Adipocyte (in vitro differentiated cells): Measurements from ENCODE around the gene MRPL28.

Source experiments
- DNase-seq: peaks from one replicate; pipeline ENCODE4 v3.0.0-alpha.2; 2015; ENCODE audit warnings: low read depth
- H3K27me3 ChIP-seq: replicated peaks from 2 replicates; pipeline ENCODE4 v1.7.0; 2013; ENCODE audit warnings: mild to moderate bottlenecking, low read length, moderate library complexity; ENCODE audit not compliant: control insufficient read depth, insufficient read depth
- H3K36me3 ChIP-seq: 2 replicates; pipeline ENCODE4 v1.7.0; 2013; ENCODE audit warnings: low read length, mild to moderate bottlenecking, moderate library complexity; ENCODE audit not compliant: control insufficient read depth, insufficient read depth, severe bottlenecking
- H3K4me1 ChIP-seq: 2 replicates; pipeline ENCODE4 v1.7.0; 2013; ENCODE audit warnings: mild to moderate bottlenecking, low read length, moderate library complexity; ENCODE audit not compliant: control insufficient read depth, insufficient read depth
- H3K4me3 ChIP-seq: 2 replicates; pipeline ENCODE4 v1.7.0; 2013; ENCODE audit warnings: mild to moderate bottlenecking, low read length, moderate library complexity
- H3K9ac ChIP-seq: 2 replicates; pipeline ENCODE4 v1.7.0; 2013; ENCODE audit warnings: mild to moderate bottlenecking, low read length, moderate library complexity
- H3K9me3 ChIP-seq: 2 replicates; pipeline ENCODE4 v1.7.0; 2013; ENCODE audit warnings: mild to moderate bottlenecking, low read length, moderate library complexity; ENCODE audit not compliant: control insufficient read depth

Gene MRPL28

GRCh38 chr16:361872-362701, 8.3 kb downstream of the MRPL28 start:
- H3K36me3 ChIP-seq: peaks cover 6% of the 10 kb centered on the region

DNA sequence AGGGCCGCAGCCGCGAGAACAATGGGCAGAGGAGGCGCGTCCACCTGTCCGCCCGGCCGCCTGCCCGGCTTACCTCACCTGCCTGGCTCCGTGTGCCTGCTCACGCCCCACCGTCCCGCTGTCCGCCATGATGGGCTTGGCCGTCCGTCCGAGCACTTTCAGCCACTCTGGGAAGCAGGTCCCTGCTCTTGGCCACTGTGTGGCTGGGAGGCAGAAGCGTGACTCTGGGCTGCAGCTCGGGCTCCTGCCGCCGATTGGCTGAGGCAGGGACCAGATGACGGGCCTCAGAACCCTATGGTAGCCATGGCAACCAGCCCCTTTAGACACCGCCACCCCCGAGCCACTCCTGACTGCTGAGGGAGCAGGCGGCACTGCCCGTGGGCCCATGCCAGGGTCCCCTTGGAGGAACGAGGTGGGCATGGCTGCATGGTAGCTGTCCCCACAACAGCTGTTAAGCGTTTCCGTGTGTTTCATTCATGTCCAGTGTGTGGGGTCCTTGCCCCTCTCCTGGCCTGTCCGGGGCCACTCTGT, 8.9 kb downstream of the MRPL28 start:
- DNase-seq: no peak
- H3K27me3 ChIP-seq: peaks cover 6% of the 10 kb centered on the region
- H3K9me3 ChIP-seq: no peaks in the 10 kb centered on the region
- H3K36me3 ChIP-seq: no peaks in the 10 kb centered on the region
- no peak overlapping the region for H3K9ac ChIP-seq
- no peak overlapping the region for H3K4me3 ChIP-seq
- H3K4me1 ChIP-seq: no peaks in the 10 kb centered on the region

More at GRCh38 chr16:361872-362701, 8.3 kb downstream of the MRPL28 start:
- Histone ChIP-seq H3K9ac (no peak overlapping the region), H3K4me1 (no peaks in the 10 kb centered on the region), H3K27me3 (peaks cover 6% of the 10 kb centered on the region), H3K9me3 (no peaks in the 10 kb centered on the region), H3K4me3 (no peak overlapping the region)
- peak; percentile 60 for DNase-seq

- no peaks in the 10 kb centered on the region for H3K36me3 ChIP-seq
- DNase-seq: no peak
- H3K9me3 ChIP-seq: no peaks in the 10 kb centered on the region
- no peak overlapping the region for H3K9ac ChIP-seq
- peaks cover 6% of the 10 kb centered on the region for H3K27me3 ChIP-seq
- no peak overlapping the region for H3K4me3 ChIP-seq
- no peaks in the 10 kb centered on the region for H3K4me1 ChIP-seq
Observed at GRCh38 chr16:360698-361336, 9.5 kb downstream of the MRPL28 start.

DNA sequence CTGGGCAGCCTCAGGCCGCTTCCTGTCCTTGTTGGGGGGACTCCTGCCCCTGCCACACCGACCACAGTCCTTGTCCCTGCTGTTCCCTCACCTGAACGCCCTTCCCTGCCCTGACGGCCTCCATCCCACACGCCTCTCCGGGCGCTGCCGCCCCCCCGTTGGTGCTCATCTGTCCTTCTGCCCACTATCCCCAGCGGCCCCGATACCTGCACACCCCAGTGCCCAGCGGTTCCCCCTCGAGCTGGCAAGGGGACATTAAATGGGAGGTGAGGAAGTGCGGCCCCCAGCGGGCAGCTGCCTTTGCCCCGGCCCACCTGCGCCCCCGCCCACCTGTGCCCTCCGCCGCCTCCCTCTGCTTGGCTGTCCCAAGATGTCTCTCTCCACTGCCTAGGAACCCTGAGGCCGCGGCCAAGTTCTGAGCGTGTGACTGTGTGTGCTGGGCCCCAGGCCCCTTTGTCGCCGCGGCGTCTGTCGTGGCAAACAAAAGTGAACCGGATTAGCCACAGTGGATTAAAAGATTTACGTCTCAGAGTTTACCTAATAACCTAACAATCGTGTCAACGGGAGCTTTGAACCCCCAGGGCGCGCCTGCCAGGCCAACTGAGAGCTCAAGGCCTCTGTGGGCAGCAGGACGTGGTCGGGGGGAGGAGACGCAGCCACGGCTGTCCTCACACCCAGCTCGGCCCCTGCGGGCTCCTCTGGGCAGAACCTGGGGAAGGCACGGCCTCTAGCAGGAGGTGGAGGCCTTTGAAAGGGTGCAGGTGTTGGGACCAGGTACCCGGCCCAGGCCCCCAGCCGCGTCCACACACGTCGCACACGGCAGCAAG, 10.3 kb downstream of the MRPL28 start:
- DNase-seq: no peak
- Histone ChIP-seq H3K4me1 (no peaks in the 10 kb centered on the region), H3K27me3 (peaks cover 6% of the 10 kb centered on the region), H3K9ac (no peak overlapping the region), H3K4me3 (no peak overlapping the region), H3K36me3 (no peaks in the 10 kb centered on the region), H3K9me3 (no peaks in the 10 kb centered on the region)

- DNase-seq: no peak
- Histone ChIP-seq H3K4me3 (no peak overlapping the region), H3K9me3 (no peaks in the 10 kb centered on the region), H3K27me3 (peaks cover 6% of the 10 kb centered on the region), H3K36me3 (no peaks in the 10 kb centered on the region), H3K9ac (no peak overlapping the region), H3K4me1 (no peaks in the 10 kb centered on the region)
Observed at GRCh38 chr16:359067-359763, 11.1 kb downstream of the MRPL28 start.

DNA sequence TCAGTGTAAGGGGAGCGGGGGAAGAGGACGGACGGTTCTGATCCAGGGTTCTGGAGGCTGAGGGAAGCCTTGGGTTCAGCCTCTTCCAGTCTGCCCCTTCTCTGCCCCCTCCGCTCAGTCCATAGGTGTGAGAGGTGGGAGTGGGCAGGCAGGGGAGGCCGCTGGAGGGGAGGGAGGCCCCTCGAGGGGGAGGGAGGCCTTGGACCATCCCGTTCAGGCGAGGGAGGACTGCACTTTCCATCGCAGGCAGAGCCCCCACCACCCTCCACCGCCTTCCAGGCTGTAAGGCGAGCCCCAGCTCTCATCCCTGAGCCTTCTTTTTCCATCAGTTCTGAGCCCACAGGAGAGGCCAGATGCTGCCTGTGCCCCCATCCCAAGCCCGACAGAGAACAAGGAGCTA, 13.6 kb downstream of the MRPL28 start:
- H3K9me3 ChIP-seq: no peaks in the 10 kb centered on the region
- no peak overlapping the region for H3K9ac ChIP-seq
- no peak overlapping the region for H3K4me3 ChIP-seq
- H3K27me3 ChIP-seq: peaks cover 3% of the 10 kb centered on the region
- H3K4me1 ChIP-seq: no peaks in the 10 kb centered on the region
- DNase-seq: no peak
- no peaks in the 10 kb centered on the region for H3K36me3 ChIP-seq

DNA sequence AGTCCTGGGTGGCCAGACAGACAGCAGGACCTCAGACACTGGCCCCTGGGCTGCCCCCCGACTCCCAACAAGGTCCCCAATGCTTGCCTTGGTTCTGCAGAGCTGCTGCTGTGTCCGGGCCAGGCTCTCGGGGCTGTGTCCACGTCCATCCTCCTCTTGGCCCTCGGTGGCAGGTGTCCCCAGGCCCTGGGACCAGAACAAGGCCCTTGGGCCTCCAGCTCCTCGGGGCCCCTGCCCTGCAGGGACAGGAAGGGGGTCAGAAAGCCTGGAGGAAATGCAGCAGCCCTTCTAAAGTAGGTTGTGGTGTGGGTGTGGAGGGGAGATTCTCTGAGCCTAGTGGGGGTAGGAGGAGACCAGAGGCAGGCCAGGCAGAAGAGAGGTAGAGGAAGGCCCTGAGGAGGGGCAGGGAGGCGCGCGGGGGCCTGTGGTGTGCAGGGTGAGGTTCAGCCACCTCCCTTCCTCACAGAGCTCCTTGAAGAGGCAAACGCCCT, 15.3 kb downstream of the MRPL28 start:
- no peaks in the 10 kb centered on the region for H3K36me3 ChIP-seq
- no peaks in the 10 kb centered on the region for H3K27me3 ChIP-seq
- DNase-seq: no peak
- H3K4me1 ChIP-seq: no peaks in the 10 kb centered on the region
- H3K9me3 ChIP-seq: no peaks in the 10 kb centered on the region
- H3K4me3 ChIP-seq: no peak overlapping the region
- no peak overlapping the region for H3K9ac ChIP-seq

DNA sequence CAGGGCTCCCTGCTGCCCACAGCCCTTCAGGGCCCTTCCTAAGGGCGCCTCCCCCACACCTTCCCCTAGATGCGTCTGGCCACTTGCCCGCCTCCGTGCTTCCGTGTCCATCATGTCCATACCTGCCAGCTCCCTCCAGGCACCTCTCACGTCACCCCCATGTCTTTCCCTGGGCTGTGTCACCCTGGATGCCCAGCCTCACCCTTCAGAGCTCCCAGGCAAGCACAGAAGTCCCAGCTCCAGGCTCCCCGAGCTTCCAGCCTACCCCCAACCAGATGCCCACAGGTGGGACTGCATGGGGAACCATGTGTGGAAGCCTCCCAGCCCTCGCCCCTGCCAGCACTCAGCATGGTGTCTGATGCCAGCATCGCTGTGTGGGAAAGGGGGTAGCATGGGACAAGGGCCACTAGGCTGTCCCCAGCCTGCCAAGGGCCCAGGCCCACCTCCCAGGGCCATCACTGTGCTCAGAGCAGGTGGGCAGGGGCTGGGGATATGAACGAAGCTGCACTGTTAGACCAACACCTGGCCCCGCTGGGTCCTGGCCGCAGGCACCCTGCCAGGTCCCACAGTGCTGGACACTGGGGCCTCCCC, 16.0 kb downstream of the MRPL28 start:
- no peak overlapping the region for H3K9ac ChIP-seq
- no peak overlapping the region for H3K4me3 ChIP-seq
- H3K27me3 ChIP-seq: no peaks in the 10 kb centered on the region
- no peaks in the 10 kb centered on the region for H3K36me3 ChIP-seq
- no peaks in the 10 kb centered on the region for H3K9me3 ChIP-seq
- H3K4me1 ChIP-seq: no peaks in the 10 kb centered on the region
- no peak for DNase-seq

GRCh38 chr16:353404-354290, 16.7 kb downstream of the MRPL28 start:
- H3K4me1 ChIP-seq: no peaks in the 10 kb centered on the region
- H3K27me3 ChIP-seq: no peaks in the 10 kb centered on the region
- H3K9ac ChIP-seq: peak overlapping the region; percentile 4
- H3K9me3 ChIP-seq: no peaks in the 10 kb centered on the region
- peak overlapping the region; percentile 60 for H3K4me3 ChIP-seq
- no peak for DNase-seq
- H3K36me3 ChIP-seq: no peaks in the 10 kb centered on the region
